Measurements from ENCODE around the gene SH3BP4. TPM values are rescaled to one million over a fixed set of nuclear protein-coding genes. Genes with fewer than 3 reads are reported as not detected.

SH3BP4 gene
- total RNA-seq, 1 donor from 2014 or later = 29.6 TPM

GRCh38 chr2:234954551-234954992 is 2.8 kb downstream of the SH3BP4 start:
- H3K27ac ChIP-seq = peak overlapping the region; percentile 75
- no peaks in the 10 kb centered on the region for H3K36me3 ChIP-seq
- ATAC-seq (no peak), DNase-seq (no peak)
- intact Hi-C loops (cut with DNase I) = no loop called here
- no peaks in the 10 kb centered on the region for H3K9me3 ChIP-seq
- H3K4me1 ChIP-seq = peaks cover 24% of the 10 kb centered on the region
- H3K4me3 ChIP-seq = peak overlapping the region; percentile 63
- no peak for TF ChIP-seq CTCF (IDR thresholded peaks at IDR 0.05)
- H3K27me3 ChIP-seq = no peaks in the 10 kb centered on the region

- H3K9me3 ChIP-seq = no peaks in the 10 kb centered on the region
- intact Hi-C loops (cut with DNase I) = no loop called here
- DNase-seq = no peak
- peak overlapping the region; percentile 75 for H3K27ac ChIP-seq
- H3K4me1 ChIP-seq = peaks cover 26% of the 10 kb centered on the region
- no peaks in the 10 kb centered on the region for H3K36me3 ChIP-seq
- no peak for ATAC-seq
- H3K4me3 ChIP-seq = no peak overlapping the region
- no peak for TF ChIP-seq CTCF (IDR thresholded peaks at IDR 0.05)
- H3K27me3 ChIP-seq = no peaks in the 10 kb centered on the region
Measured at GRCh38 chr2:234955091-234955591, 3.3 kb downstream of the SH3BP4 start.

- no peaks in the 10 kb centered on the region for H3K9me3 ChIP-seq
- ATAC-seq (no peak), DNase-seq (no peak)
- peaks cover 27% of the 10 kb centered on the region for H3K4me1 ChIP-seq
- no peaks in the 10 kb centered on the region for H3K36me3 ChIP-seq
- H3K27me3 ChIP-seq = no peaks in the 10 kb centered on the region
- intact Hi-C loops (cut with DNase I) = no loop called here
- no peak overlapping the region for H3K27ac ChIP-seq
- TF ChIP-seq CTCF (IDR thresholded peaks at IDR 0.05) = no peak
- H3K4me3 ChIP-seq = no peak overlapping the region
Measured at GRCh38 chr2:234955971-234956509, 4.2 kb downstream of the SH3BP4 start.

GRCh38 chr2:234957834-234958135 is 6.0 kb downstream of the SH3BP4 start:
- no peak overlapping the region for H3K27ac ChIP-seq
- intact Hi-C loops (cut with DNase I) = no loop called here
- TF ChIP-seq CTCF (IDR thresholded peaks at IDR 0.05) = no peak
- H3K27me3 ChIP-seq = no peaks in the 10 kb centered on the region
- DNase-seq = no peak
- peaks cover 23% of the 10 kb centered on the region for H3K4me1 ChIP-seq
- no peaks in the 10 kb centered on the region for H3K9me3 ChIP-seq
- ATAC-seq = no peak
- no peak overlapping the region for H3K4me3 ChIP-seq
- H3K36me3 ChIP-seq = no peaks in the 10 kb centered on the region

GRCh38 chr2:234958311-234958710 is 6.5 kb downstream of the SH3BP4 start:
- no peak for TF ChIP-seq CTCF (IDR thresholded peaks at IDR 0.05)
- no peaks in the 10 kb centered on the region for H3K36me3 ChIP-seq
- intact Hi-C loops (cut with DNase I) = no loop called here
- H3K27me3 ChIP-seq = no peaks in the 10 kb centered on the region
- H3K27ac ChIP-seq = no peak overlapping the region
- peaks cover 23% of the 10 kb centered on the region for H3K4me1 ChIP-seq
- H3K4me3 ChIP-seq = no peak overlapping the region
- ATAC-seq (no peak), DNase-seq (no peak)
- no peaks in the 10 kb centered on the region for H3K9me3 ChIP-seq

Measured in upper lobe of right lung (tissue), 1 donor.